Caco-2 (cell line): Measurements from ENCODE around the gene MMP19. TPM values are rescaled to one million over a fixed set of nuclear protein-coding genes. Genes with fewer than 3 reads are reported as not detected.

ENCODE experiments used
- BruUV-seq: library from RNA; stranded (reverse); fragments of 400-500 nt; replicated peaks from 2 replicates; lab custom pipeline; 2021; lab: Mats Ljungman, UMichigan
- CTCF ChIA-PET: fragments of 300-600 bp; sonication (Branson Sonifier 250); formaldehyde crosslinking; loops from one replicate; lab custom pipeline; 2022; ENCODE audit warnings: antibody characterized with exemption; lab: Charles Lee
- POLR2A ChIA-PET: fragments of 300-600 bp; sonication (Branson Sonifier 250); formaldehyde crosslinking; loops from one replicate; lab custom pipeline; 2022; ENCODE audit warnings: antibody characterized with exemption; lab: Charles Lee
- DNase-seq, 2 experiments: peaks; one replicate each; pipeline versions ENCODE4 v3.0.0 to v3.0.0-alpha.2; 2020 to 2022
- H3K27me3 ChIP-seq: replicated peaks from 2 replicates; pipeline ENCODE4 v1.6.0; 2011; ENCODE audit warnings: low read length; ENCODE audit not compliant: control insufficient read depth, insufficient read depth
- H3K36me3 ChIP-seq: 2 replicates; pipeline ENCODE4 v1.5.1; 2011; ENCODE audit warnings: low read length; ENCODE audit not compliant: control insufficient read depth, insufficient read depth
- H3K4me1 ChIP-seq: fragments of 250-450 bp; sonication (Bioruptor Pico); 2 replicates; pipeline ENCODE4 v1.5.1; 2020; ENCODE audit warnings: mild to moderate bottlenecking
- H3K4me3 ChIP-seq: 2 replicates; pipeline ENCODE4 v1.5.1; 2011; ENCODE audit warnings: low read depth, mild to moderate bottlenecking, control low read depth, low read length
- H3K9me3 ChIP-seq: fragments of 250-450 bp; sonication (Bioruptor Pico); 2 replicates; pipeline ENCODE4 v1.5.1; 2020; ENCODE audit warnings: mild to moderate bottlenecking, moderate library complexity
- H3K27ac Mint-ChIP-seq: one replicate; pipeline ENCODE4 v1.8.0; 2022; ENCODE audit warnings: mixed read lengths; ENCODE audit not compliant: unreplicated experiment
- H3K27me3 Mint-ChIP-seq: one replicate; pipeline ENCODE4 v1.8.0; 2022; ENCODE audit warnings: mixed read lengths; ENCODE audit not compliant: insufficient read depth, unreplicated experiment
- H3K36me3 Mint-ChIP-seq: one replicate; pipeline ENCODE4 v1.8.0; 2022; ENCODE audit warnings: mild to moderate bottlenecking, mixed read lengths; ENCODE audit not compliant: insufficient read depth, unreplicated experiment
- H3K4me1 Mint-ChIP-seq: one replicate; pipeline ENCODE4 v1.8.0; 2022; ENCODE audit warnings: low read depth, mixed read lengths; ENCODE audit not compliant: unreplicated experiment
- H3K4me3 Mint-ChIP-seq: one replicate; pipeline ENCODE4 v1.8.0; 2022; ENCODE audit warnings: mild to moderate bottlenecking, moderate library complexity, mixed read lengths; ENCODE audit not compliant: unreplicated experiment
- H3K9me3 Mint-ChIP-seq: one replicate; pipeline ENCODE4 v1.8.0; 2022; ENCODE audit warnings: mixed read lengths; ENCODE audit not compliant: unreplicated experiment
- CTCF ChIP-seq, 2 experiments: fragments of 200-600 bp in 1 of 2; IDR thresholded peaks; 1 replicate in 1 of 2; 2 replicates in 1 of 2; pipeline versions ENCODE4 v1.5.1 to v1.8.0; 2011 to 2022; ENCODE audit warnings: antibody characterized with exemption in 1 of 2, control low read depth in 1 of 2, inconsistent platforms in 1 of 2, low read depth in 1 of 2, low read length in 1 of 2, mild to moderate bottlenecking in 1 of 2, moderate library complexity in 1 of 2; ENCODE audit not compliant: insufficient read depth in 1 of 2, severe bottlenecking in 1 of 2, unreplicated experiment in 1 of 2
- intact Hi-C: fragments of 100-400 bp; cut with micrococcal nuclease; formaldehyde crosslinking; loops from one replicate; pipeline ENCODE4 v1.10.0; 2022; ENCODE audit not compliant: unreplicated experiment
- total RNA-seq: library from RNA; stranded (reverse); gene quantifications from 2 replicates; pipeline ENCODE4 v1.2.3, GENCODE V29; 2022

The MMP19 gene
- total RNA-seq, 1 experiment from 2014 or later, result 2.2 TPM

DNA sequence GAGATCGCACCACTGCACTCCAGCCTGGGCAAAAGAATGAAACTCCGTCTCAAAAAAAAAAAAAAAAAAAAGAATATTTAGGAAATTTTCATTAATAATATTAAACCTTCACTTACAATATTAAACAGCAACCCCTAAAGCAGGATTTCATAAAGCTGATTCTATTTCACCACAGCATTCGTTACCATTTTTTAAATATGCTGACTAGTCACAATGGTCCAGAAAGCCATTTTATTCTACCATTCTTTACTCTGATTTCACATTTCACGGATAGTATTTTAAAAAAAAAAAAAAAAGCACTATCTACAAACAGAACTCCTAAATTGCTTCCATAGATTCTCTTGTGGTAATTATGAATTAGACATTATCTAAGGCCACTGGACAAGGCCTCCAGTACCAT is 52.8 kb downstream of the MMP19 start:
- DNase-seq, result no peak
- no peak overlapping the region for H3K4me3 ChIP-seq
- no TSS peak for BruUV-seq
- 0 out of 2 replicates have a peak, but pooled peaks cover 3% of the 10 kb centered on the region for H3K4me1 ChIP-seq
- no peak for TF ChIP-seq CTCF (IDR thresholded peaks at IDR 0.05; ENCODE audit: insufficient read depth in 1 of 2, low read depth in 1 of 2, low read length in 1 of 2, severe bottlenecking in 1 of 2, unreplicated experiment in 1 of 2)
- H3K36me3 ChIP-seq, result peaks cover 1% of the 10 kb centered on the region; the same call in 1 of the 2 replicates
- no peaks in the 10 kb centered on the region for H3K27me3 ChIP-seq
- H3K9me3 ChIP-seq, result no peaks in the 10 kb centered on the region
- Mint-ChIP-seq H3K4me1 (peaks cover 13% of the 10 kb centered on the region), H3K36me3 (peaks cover 82% of the 10 kb centered on the region), H3K27ac (no peak overlapping the region), H3K4me3 (no peak overlapping the region), H3K27me3 (no peaks in the 10 kb centered on the region), H3K9me3 (no peaks in the 10 kb centered on the region)
- CTCF ChIA-PET, result no interaction called here
- POLR2A ChIA-PET, result no interaction called here
- intact Hi-C loops, result loop anchor here (1.0 to 2.0 kb wide), 2 partner anchors 12 to 45 kb away; no protein-coding TSS in a partner anchor

DNA sequence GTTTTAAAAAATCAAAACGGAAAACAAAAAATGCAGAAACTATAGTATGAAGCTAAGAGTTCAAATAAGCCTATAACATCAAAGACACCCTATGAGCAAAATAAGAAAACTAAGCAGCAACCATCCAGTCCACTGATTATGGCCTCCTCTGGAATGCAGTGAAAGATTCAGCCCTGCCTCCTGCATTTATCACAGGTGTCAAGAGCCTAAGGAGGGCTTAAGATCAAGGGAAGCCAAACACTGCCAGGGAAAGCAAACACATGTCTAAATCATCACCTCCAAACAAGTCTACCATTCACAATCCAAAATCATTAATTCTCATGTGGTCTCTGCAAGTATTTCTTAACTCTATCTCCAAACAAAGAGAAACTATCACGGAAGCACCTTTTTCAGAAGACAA is 53.6 kb downstream of the MMP19 start:
- no TSS peak for BruUV-seq
- H3K9me3 ChIP-seq, result no peaks in the 10 kb centered on the region

DNA sequence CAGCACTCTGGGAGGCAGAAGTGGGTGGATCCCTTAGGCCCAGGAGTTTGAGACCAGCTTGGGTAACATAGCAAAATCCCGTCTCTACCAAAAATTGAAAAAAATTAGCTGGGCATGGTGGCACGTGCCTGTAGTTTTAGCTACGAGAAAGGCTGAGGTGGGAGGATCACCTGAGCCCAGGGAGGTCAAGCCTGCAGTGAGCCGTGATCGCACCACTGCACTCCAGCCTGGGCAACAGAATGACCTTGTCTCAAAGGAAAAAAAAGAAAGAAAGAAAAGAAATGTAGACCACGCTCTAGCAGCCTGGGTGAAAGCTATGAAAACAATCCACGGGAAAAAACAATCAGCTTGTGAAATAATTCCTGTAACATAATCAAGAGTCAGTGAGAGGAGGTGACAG is 54.2 kb downstream of the MMP19 start:
- Mint-ChIP-seq H3K27me3 (no peaks in the 10 kb centered on the region), H3K36me3 (peaks cover 82% of the 10 kb centered on the region), H3K4me3 (no peak overlapping the region), H3K9me3 (no peaks in the 10 kb centered on the region), H3K27ac (peak overlapping the region; percentile 11), H3K4me1 (peaks cover 13% of the 10 kb centered on the region)
- Histone ChIP-seq H3K36me3 (peaks cover 1% of the 10 kb centered on the region; the same call in 1 of the 2 replicates), H3K4me3 (no peak overlapping the region), H3K27me3 (no peaks in the 10 kb centered on the region), H3K4me1 (0 out of 2 replicates have a peak, but pooled peaks cover 3% of the 10 kb centered on the region), H3K9me3 (no peaks in the 10 kb centered on the region)
- ChIA-PET CTCF (interaction anchor here (0.9 to 1.1 kb wide), 3 partner anchors 9 to 50 kb away, joined by 3 to 6 read pairs (median 3); partner anchors contain the start of genes ORMDL2 and SARNP), POLR2A (interaction anchor here (1.0 kb wide), 1 partner anchor 29 kb away, joined by 6 read pairs; the partner anchor contains the start of genes ORMDL2 and SARNP)
- no peak for DNase-seq
- no TSS peak for BruUV-seq
- intact Hi-C loops, result loop anchor here (2.0 kb wide), 1 partner anchor 44 kb away; no protein-coding TSS in a partner anchor
- TF ChIP-seq CTCF (IDR thresholded peaks at IDR 0.05; ENCODE audit: insufficient read depth in 1 of 2, low read depth in 1 of 2, low read length in 1 of 2, severe bottlenecking in 1 of 2, unreplicated experiment in 1 of 2), result no peak

More for the DNA sequence above, 53.6 kb downstream of the MMP19 start:
- H3K4me1 ChIP-seq, result 0 out of 2 replicates have a peak, but pooled peaks cover 3% of the 10 kb centered on the region
- Mint-ChIP-seq H3K36me3 (peaks cover 82% of the 10 kb centered on the region), H3K27me3 (no peaks in the 10 kb centered on the region), H3K27ac (no peak overlapping the region), H3K4me1 (peaks cover 13% of the 10 kb centered on the region), H3K9me3 (no peaks in the 10 kb centered on the region), H3K4me3 (no peak overlapping the region)
- POLR2A ChIA-PET, result interaction anchor here (1.0 kb wide), 1 partner anchor 28 kb away, joined by 6 read pairs; the partner anchor contains the start of genes ORMDL2 and SARNP
- no peak overlapping the region for H3K4me3 ChIP-seq
- intact Hi-C loops, result loop anchor here (1.0 to 2.0 kb wide), 2 partner anchors 11 to 44 kb away; no protein-coding TSS in a partner anchor
- no peaks in the 10 kb centered on the region for H3K27me3 ChIP-seq
- CTCF ChIA-PET, result interaction anchor here (0.9 to 1.1 kb wide), 3 partner anchors 8 to 51 kb away, joined by 3 to 6 read pairs (median 3); partner anchors contain the start of genes ORMDL2 and SARNP
- H3K36me3 ChIP-seq, result peaks cover 1% of the 10 kb centered on the region; the same call in 1 of the 2 replicates
- TF ChIP-seq CTCF (IDR thresholded peaks at IDR 0.05; ENCODE audit: insufficient read depth in 1 of 2, low read depth in 1 of 2, low read length in 1 of 2, severe bottlenecking in 1 of 2, unreplicated experiment in 1 of 2), result no peak
- DNase-seq, result peak; percentile 47 to 67

Other genes with a start within 250 kb of the MMP19 start
- gene OR10P1, start 206.0 kb downstream of the MMP19 start, total RNA-seq, result not detected in 2 replicates
- 46.1 and 47.0 TPM in 2 replicates for gene ITGA7, start 135.0 kb downstream of the MMP19 start, total RNA-seq
- 59.4 and 73.7 TPM in 2 replicates for gene BLOC1S1, start 126.9 kb downstream of the MMP19 start, total RNA-seq
- gene RDH5, start 122.5 kb downstream of the MMP19 start, total RNA-seq, result 6.0 and 9.7 TPM in 2 replicates
- 947 and 983 TPM in 2 replicates for gene CD63, start 113.9 kb downstream of the MMP19 start, total RNA-seq
- 11.0 and 13.3 TPM in 2 replicates for gene GDF11, start 99.8 kb downstream of the MMP19 start, total RNA-seq
- gene SARNP, start 25.2 kb downstream of the MMP19 start, total RNA-seq, result 70.9 and 77.6 TPM in 2 replicates
- gene ORMDL2, start 24.9 kb downstream of the MMP19 start, total RNA-seq, result 44.0 and 48.3 TPM in 2 replicates
- 21.1 and 24.5 TPM in 2 replicates for gene DNAJC14, start 13.3 kb downstream of the MMP19 start, total RNA-seq
- 39.3 and 47.2 TPM in 2 replicates for gene PYM1, start 85.0 kb upstream of the MMP19 start, total RNA-seq
- gene DGKA, start 88.2 kb upstream of the MMP19 start, total RNA-seq, result 19.4 and 22.2 TPM in 2 replicates
- gene PMEL, start 123.1 kb upstream of the MMP19 start, total RNA-seq, result 7.8 and 9.7 TPM in 2 replicates
- gene CDK2, start 123.9 kb upstream of the MMP19 start, total RNA-seq, result 103 and 110 TPM in 2 replicates
- gene RAB5B, start 131.1 kb upstream of the MMP19 start, total RNA-seq, result 98.4 and 107 TPM in 2 replicates
- gene SUOX, start 154.3 kb upstream of the MMP19 start, total RNA-seq, result 37.9 and 40.8 TPM in 2 replicates
- gene IKZF4, start 178.1 kb upstream of the MMP19 start, total RNA-seq, result 15.6 and 15.7 TPM in 2 replicates
- gene RPS26, start 199.0 kb upstream of the MMP19 start, total RNA-seq, result 50.2 and 60.4 TPM in 2 replicates
- gene ERBB3, start 237.2 kb upstream of the MMP19 start, total RNA-seq, result 101 and 109 TPM in 2 replicates